ENCODE results near the gene QSER1. TPM values are rescaled to one million over a fixed set of nuclear protein-coding genes. Genes with fewer than 3 reads are reported as not detected.
A peak's percentile ranks its signal among the peaks of the same experiment; 100 is the strongest.
"Not testable (repeated sequence)": the region's sequence is repeated elsewhere in the genome, so short reads cannot be mapped to it uniquely, and the experiment has no call there.

The QSER1 gene
- total RNA-seq, 1 experiment from 2014 or later, result 25.8 TPM

DNA sequence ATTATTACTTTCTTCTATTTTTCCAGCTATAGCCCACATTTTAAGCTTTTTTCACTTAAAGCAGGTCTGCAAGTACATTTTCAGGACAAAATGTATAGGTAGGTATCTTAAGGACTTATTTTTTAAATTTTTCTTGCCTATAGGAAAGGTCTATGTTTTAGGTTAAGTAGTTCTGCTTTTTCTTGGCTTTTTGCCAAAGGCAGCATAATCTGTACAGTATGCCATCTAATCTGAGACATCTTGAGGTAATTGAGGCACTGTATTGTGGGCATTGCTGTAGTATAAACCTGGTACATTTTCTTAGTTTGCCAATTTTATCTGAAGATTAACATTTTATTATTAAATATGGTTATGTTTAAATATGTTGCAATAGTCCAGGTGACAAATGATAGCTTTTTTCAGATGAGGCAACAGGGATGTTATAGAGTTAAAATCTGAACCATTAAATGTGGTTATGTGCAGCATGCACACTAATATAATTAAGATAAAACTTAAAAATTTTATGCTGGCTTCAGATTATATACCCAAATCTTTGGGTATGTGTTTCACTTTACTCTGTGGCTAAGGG, 42.9 kb downstream of the QSER1 start:
- DNase-seq (ENCODE audit: low spot score), result no peak

DNA sequence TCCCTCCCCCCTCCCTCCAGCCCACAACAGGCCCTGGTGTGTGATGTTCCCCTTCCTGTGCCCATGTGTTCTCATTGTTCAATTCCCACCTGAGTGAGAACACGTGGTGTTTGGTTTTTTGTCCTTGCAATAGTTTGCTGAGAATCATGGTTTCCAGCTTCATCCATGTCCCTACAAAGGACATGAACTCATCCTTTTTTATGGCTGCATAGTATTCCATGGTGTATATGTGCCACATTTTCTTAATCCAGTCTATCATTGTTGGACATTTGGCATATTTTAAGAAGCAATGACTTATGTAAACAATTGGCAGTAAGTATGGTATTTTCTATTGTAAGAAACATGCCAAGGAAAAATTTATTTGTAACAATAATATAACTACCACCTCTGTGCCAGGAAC, 43.6 kb downstream of the QSER1 start:
- DNase-seq (ENCODE audit: low spot score), result not testable (repeated sequence)

DNA sequence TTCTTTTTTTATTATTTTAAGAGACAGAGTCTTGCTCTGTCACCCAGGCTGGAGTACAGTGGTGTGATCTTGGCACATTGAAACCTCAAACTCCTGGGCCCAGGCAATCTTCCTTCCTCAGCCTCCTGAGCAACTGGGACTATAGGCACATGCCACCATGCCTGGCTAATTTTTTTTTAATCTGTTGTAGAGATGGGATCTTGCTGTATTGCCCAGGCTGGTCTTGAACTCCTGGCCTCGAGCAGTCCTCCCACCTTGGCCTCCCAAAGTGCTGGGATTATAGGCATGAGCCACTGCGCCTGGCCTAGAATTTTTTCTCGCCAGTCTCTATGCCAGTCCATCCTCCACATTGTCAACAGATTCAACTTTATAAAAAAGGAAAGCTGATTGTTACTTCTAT, 44.7 kb downstream of the QSER1 start:
- not testable (repeated sequence) for DNase-seq (ENCODE audit: low spot score)

DNA sequence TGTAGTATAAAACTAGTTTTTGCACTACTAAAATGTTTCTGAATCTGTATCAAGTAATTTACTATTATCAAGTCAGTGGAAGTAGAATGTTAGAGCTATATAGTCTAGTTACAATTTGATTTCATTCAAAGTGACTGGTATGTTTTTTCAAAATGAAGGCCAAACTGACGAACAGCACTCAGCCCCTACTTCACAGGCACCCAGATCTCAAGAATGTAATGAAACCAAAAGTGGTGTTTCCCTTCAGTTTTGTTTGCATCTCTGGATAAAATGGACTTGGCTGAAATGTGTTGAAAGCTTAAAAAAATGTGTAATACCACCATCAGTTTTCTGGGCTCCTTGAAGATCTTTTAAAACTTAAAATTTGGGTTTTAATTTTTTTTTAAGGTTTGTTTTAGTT, 46.4 kb downstream of the QSER1 start:
- no peak for DNase-seq (ENCODE audit: low spot score)

DNA sequence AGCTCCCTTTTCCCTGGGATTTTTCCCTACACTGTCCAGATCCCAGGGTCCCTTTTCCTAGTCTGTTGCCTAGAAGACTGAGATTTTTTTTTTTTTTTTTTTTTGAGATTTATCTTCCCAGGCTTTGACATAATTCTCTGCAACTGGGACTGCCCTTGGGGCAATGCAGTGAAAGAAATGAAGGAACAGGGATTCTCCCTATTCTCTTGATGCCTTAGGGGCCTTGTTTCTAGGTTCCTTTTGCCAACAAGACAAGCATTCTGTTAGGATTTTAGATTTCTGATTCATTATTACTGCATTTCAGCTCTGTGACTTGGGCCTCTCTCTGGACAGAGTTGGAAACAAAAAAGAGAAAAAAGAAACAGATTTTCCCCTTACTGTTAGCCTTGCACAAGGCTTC, 47.3 kb downstream of the QSER1 start:
- DNase-seq (ENCODE audit: low spot score), result no peak

DNA sequence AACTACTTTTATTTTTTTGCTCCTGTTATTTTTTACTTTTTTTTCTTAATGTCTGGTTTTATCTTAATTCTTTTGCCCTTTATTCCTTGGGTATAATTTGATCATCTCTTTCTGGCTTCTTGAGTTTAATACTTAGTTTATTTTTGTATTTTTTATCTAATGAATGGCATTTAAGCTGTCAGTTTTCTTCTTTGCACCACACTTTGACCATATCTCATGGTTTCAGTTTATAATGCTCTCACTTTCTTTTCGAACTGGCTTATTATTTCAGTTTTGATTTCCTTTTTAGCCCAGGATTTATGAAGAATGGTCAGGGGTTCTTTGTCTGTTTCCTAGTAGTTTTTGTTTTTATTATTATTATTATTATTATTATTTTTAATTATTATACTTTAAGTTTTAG, 48.3 kb downstream of the QSER1 start:
- no peak for DNase-seq (ENCODE audit: low spot score)

DNA sequence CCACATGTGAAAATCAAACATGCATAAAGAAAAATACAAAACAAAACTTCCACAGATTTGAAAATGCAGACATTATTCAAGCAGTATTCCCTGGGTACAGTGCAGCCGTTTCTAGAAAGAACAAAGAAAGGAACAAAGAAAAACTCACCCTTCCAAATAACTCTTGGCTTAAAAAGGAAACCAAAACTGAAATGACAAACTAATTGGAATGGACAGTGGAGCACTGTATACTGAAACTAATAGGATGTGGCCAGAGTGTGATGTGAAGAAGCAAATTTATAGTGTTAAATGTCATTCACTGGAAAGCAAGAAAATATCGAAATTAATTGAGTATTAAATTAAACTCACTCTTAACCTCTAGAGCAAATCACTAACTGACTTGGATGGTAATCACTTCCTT, 55.4 kb downstream of the QSER1 start:
- DNase-seq (ENCODE audit: low spot score), result peak; percentile 23

DNA sequence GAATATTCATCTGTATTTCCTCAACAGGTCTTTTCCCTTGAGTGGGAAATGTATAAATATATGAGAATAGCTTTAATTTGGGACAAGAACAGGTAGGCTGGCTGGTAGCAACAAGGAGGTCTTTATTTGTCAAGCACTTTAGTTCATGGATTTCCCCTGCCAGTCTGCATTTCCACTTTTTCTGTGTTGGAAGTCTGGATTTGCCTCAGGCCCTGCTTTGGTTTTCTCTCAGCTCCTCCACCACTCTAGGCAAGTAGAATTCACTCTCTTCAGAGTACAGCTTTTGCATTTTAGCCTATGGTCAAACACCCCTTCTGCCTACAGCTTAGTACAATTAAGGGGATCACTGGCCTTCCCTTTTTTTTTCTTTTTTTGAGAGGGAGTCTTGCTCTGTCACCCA, 57.1 kb downstream of the QSER1 start:
- DNase-seq (ENCODE audit: low spot score), result no peak

DNA sequence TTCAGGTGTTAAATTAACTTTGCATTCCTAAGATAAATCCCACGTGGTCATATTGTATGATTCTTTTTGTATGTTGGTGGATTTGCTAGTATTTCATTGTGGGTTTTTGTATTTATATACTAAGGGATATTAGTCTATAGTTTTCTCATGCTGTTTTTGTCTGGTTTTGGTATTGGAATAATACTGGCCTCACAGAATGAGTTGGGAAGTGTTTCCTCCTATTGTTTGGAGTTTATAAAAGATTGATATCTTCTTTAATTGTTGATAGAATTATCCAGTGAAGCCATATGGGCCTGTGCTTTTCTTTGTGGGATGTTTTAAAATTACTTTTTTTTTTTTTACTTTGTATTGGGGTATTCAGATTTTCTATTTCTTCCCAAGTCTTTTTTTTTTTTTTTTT, 59.8 kb downstream of the QSER1 start:
- DNase-seq (ENCODE audit: low spot score), result no peak

DNA sequence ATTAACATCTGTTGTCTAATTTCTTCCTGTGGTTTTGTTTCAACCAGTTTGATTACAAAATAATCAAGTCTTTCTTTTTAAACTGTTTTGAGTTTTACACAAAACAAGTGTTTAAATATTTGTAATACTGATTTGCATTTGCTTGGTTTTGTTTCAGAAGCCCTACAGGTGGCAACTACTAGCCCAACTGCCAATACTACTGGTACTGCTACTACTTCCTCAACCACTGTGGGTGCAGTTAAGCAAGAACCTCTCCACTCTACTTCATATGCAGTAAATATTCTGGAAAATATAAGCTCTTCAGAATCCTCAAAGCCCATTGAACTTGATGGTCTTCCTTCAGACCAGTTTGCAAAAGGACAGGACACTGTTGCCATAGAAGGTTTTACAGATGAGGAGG, 61.1 kb downstream of the QSER1 start:
- no peak for DNase-seq (ENCODE audit: low spot score)

DNA sequence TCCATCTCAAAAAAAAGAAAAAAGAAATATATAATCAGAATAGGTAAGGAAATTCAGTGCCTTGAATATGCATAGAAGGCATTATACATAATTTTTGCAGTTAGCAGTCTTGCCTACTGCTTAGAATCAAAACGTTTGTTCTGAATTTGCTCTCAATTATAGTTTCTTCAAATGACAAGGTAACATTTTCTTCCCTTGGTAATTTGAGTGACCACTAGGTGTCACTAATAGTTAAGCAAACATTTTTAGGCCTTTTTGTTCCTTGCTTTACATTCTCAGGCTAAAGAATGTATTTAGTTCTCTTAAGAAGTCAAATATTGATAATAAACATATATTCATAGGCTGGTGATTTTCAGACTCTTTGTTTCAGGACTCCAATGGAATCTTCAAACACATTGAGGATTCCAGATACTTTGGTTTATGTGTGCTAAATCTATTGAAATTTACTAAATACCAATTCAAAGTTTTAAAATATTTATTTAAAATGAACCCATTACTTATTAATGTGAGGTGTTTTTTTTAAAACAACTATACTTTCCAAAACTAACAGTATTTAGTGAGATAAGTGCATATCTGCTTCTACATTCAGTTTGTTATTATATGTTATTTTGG, 68.0 kb downstream of the QSER1 start:
- DNase-seq (ENCODE audit: low spot score), result peak; percentile 50

DNA sequence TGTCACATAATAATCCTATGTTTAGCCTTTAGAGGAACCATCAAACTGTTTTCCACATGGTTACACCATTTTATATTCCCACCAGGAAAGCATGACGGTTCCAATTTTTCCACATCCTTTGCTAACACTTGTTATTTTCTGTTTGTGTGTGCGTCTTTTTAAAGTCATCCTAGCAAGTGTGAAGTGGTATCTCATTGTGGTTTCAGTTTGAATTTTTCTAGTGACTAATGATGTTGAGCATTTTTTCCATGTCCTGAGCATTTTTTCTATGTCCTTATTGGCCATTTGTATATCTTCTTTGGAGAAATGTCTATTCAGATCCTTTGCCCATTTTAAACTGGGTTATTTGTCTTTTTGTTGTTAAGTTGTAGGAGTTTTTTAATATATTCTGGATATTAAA, 69.4 kb downstream of the QSER1 start:
- DNase-seq (ENCODE audit: low spot score), result peak; percentile 23

DNA sequence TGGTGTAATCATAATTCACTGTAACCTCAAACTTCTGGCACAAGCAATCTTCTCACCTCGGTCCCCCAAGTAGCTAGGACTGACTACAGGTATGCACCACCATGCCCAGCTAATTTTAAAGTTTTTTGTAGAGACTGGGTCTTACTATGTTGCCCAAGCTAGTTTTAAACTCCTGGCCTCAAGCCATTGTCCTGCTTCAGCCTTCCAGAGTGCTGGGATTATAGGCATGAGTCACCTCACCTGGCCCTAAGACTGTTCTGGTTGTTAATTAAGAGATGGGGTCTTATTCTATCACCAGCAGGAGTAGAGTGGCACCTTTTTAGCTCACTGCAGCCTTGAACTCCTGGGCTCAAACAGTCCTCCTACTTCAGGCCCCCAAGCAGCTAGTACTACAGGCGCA, 71.1 kb downstream of the QSER1 start:
- no peak for DNase-seq (ENCODE audit: low spot score)

DNA sequence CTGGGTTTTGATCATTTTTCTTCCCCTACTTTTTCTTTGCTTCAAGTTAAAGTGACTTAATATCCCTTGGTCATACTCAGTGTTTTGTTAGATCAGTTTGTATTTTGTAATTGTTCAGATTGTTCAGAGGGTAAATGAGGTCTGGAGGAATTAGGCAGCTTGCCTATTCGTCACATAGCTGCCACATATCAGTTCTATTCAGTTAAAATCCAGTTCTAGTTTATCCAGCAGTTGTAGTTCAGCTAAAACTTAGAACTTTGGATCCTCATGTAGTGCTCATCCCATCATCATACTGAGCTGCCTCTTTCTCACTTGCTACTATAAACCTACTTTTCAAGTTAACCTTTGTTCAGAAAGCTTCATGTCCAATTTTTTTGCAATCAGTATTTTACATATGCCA, 75.9 kb downstream of the QSER1 start:
- DNase-seq (ENCODE audit: low spot score), result no peak

DNA sequence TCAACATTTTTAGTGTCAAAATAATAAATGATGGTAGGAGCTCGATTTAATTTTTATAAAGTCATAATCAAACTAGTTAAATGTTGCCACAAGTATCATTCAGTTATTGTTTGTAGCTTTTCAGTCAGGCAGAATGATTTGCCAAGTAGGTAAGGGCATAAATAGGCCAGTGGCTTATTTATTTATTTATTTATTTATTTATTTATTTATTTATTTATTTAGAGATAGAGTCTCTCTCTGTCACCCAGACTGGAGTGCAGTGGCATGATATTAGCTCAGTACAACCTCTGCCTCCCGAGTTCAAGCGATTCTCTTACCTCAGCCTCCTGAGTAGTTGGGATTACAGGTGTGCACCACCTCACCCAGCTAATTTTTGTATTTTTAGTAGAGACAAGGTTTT, 79.6 kb downstream of the QSER1 start:
- not testable (repeated sequence) for DNase-seq (ENCODE audit: low spot score)

DNA sequence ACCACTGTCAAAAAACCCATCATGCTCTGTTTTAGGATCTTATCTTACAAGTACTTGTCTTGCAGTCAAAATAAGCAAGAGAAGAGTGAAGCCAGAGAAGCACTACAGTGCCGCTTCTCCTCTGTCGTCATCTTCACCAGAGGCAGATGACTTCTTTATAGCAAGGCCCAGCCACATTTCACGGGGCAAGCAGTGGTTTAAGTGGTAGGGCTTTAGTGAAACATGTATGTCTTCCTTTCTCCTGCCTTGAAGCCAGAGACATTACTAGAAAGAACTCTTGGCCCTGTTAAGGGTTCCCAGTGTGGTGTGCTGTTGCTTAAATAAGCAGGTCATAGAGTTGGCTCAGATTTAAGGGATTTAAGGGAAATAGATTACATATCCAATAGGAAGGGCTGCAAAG, 80.2 kb downstream of the QSER1 start:
- DNase-seq (ENCODE audit: low spot score), result no peak

DNA sequence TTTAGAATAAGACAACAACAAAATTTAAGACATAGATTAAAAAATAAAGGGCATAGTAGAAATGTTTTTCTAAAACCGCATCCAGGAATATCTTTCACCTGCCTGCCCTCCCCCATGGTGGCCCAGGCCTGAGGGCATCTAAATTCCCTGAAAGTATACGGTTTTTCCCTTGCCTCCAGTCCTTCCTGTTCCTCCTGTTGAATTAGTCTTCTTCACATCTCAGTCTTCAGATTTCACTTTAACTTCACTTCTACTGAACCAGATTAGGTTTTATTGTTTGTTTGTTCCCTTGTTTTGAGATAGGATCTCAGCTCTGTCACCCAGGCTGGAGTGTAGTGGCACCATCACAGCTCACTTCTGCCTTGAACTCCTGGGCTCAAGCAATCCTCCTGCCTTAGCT, 90.0 kb downstream of the QSER1 start:
- no peak for DNase-seq (ENCODE audit: low spot score)

DNA sequence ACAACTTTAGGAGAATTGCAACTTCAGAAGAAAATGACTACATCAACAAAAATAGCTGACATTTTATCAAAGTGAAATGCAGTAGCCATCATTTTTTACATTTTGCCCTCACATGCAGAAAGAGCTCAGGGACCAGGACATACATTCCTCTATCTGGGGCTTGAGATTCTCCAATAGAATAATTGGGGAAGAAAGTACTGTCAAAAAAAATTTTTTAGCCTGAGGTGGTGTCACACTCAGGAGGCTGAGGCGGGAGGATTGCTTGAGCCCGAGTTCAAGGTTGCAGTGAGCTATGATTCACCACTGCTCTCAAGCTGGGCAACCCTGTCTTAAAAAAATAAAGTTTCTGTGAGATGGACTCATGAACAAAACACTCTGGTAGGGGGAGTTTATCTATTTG, 90.9 kb downstream of the QSER1 start:
- DNase-seq (ENCODE audit: low spot score), result no peak

DNA sequence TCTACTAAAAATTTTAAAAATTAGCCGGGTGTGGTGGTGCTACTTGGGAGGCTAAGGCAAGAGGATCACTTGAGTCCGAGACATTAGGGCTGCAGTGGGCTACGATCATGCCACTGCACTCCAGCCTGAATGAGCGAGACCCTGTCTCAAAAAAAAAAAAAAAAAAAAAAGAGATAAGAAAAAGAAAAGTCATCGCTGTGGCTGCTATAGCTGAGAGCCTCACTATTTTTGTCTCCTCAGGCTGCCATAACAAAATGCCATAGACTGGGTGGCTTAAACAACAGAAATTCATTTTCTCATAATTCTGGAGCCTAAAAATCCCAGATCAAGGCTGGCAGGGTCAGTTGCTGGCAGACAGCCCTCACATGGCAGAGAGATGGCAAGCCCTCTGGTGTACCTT, 93.0 kb downstream of the QSER1 start:
- no peak for DNase-seq (ENCODE audit: low spot score)

DNA sequence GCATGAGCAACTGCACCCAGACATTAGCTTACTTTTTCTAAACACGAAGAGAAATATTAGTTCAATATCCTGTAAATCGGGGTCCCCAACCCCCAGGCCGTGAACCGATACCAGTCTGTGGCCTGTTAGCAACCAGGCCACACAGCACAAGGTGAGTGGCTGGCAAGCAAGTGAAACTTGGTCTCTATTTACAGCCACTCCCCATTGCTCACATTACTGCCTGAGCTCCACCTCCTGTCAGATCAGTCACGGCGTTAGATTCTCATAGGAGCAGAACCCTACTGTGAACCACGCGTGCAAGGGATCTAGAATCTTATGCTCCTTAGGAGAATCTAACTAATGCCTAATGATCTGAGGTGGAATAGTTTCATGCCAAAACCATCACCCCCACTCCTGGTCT, 95.2 kb downstream of the QSER1 start:
- DNase-seq (ENCODE audit: low spot score), result no peak

DNA sequence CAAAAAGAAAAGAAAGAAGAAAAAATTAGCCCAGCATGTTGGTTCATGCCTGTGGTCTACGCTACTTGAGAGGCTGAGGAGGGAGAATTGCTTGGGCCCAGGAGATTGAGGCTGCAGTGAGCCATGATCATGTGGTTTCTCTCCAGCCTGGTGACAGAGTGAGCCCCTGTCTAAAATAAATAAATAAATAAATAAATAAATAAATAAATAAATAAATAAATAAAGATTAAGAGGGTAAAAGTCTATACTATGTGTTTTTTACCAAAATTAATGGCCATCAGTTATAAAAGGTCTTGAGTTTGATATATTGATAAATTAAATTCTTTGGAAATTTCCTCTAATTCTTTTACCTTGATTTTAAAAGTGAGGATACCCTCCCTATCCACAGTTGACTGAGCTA, 97.9 kb downstream of the QSER1 start:
- no peak for DNase-seq (ENCODE audit: low spot score)

DNA sequence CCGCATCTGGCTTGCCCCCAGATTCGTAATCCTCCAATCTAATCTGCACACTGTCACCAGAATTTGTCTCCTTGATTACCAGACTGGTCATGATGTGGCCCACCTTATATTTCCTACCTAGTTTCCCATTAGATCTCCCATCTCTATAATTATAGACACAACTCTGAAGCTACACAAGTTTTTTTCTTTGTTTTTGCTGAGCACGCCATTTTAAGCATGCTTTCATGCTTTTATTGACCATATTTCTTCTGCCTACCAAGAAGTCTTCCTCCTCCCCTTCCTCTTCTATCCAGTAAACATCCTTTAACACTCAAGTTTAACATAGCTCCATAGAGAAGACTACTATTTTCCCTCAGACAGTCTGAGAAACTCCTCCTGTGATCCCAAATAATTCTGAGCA, 98.8 kb downstream of the QSER1 start:
- DNase-seq (ENCODE audit: low spot score), result no peak

DNA sequence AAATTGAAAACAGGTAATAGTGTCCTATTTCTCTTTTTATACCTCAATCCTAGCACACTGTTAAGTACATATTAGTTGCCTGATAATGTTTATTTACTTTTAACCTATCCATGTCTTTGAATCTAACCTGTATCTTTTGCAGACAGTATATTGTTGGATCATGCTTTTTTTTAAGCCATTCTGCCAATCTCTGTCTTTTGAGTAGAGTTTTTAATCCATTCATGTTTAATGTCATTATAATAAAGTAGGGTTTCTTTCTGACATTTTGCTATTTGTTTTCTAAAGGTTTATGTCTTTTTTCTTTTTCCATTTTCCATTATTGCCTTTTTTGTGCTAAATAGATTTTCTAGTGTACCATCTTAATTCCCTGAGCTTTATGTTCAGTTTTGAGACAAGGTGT, 99.3 kb downstream of the QSER1 start:
- no peak for DNase-seq (ENCODE audit: low spot score)

DNA sequence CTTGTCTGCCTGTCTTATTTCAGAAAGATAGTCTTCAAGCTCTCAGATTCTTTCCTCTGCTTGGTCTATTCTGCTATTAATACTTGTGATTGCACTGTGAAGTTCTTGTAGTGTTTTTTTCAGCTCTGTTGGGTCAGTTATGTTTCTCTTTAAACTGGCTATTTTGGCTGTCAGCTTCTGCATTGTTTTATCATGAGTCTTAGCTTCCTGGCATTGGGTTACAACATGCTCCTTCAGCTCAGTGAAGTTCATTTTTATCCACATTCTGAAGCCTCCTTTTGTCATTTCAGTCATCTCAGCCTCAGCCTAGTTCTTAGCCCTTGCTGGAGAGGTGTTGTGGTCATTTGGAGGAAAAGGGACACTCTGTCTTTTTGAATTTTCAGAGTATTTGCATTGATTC, 107.6 kb downstream of the QSER1 start:
- DNase-seq (ENCODE audit: low spot score), result peak; percentile 59
